ENCODE measurements around the gene IMMP2L. TPM values are rescaled to one million over a fixed set of nuclear protein-coding genes. Genes with fewer than 3 reads are reported as not detected.
"Not testable (repeated sequence)": the region's sequence is repeated elsewhere in the genome, so short reads cannot be mapped to it uniquely, and the experiment has no call there.

The IMMP2L gene
- total RNA-seq, 1 donor = 19.9 TPM

DNA sequence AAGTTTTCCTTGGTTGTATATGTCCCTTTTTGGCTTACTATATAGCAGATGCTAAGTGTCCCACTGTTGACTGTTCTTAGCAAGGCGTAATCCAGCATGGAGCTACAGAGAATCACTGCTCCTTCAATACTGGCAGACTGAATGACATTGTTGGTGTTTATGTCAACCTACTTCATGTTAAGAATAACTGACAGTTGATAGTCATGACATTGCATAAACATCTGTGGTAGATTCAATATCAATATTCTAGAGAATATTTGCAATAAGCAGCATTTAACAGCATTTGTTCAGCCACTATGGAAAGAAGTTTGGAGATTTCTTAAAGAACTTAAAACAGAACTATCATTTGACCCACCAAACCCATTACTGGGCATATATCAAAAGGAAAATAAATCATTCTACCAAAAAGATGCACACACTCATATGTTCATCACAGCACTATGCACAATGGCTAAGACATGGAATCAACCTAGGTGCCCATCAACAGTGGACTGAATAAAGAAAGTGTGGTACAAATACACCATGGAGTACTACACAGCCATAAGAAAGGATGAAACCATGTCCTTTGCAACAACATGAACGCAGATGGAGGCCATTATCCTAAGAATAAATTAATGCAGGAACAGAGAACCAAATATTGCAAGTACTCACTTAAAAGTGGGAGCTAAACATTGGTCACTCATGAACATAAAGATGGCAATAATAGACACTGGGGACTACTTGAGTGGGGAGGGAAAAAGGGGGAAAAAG lies 88.7 kb downstream of the IMMP2L start:
- Histone ChIP-seq H3K27ac (ENCODE audit: low read depth, low read length) (no peak overlapping the region), H3K4me3 (ENCODE audit: insufficient read depth, low read length) (no peak overlapping the region), H3K79me2 (ENCODE audit: insufficient read depth, low read length) (no peaks in the 10 kb centered on the region), H3K4me1 (ENCODE audit: insufficient read depth, low read length) (no peaks in the 10 kb centered on the region), H3K9me3 (ENCODE audit: low read depth, low read length) (peaks cover 2% of the 10 kb centered on the region), H3K36me3 (ENCODE audit: insufficient read depth, low read length) (no peaks in the 10 kb centered on the region), H3K27me3 (ENCODE audit: insufficient read depth, low read length) (no peaks in the 10 kb centered on the region), H3K4me2 (ENCODE audit: insufficient read depth, low read length) (no peak overlapping the region), H4K20me1 (ENCODE audit: insufficient read depth, low read length) (no peaks in the 10 kb centered on the region), H2AFZ (ENCODE audit: low read length) (no peak overlapping the region)
- DNase-seq (ENCODE audit: insufficient read length, low spot score, missing footprints) = no peak
- no peak for TF ChIP-seq CTCF (IDR thresholded peaks at IDR 0.05; ENCODE audit: extremely low read depth, low read depth, low read length)

DNA sequence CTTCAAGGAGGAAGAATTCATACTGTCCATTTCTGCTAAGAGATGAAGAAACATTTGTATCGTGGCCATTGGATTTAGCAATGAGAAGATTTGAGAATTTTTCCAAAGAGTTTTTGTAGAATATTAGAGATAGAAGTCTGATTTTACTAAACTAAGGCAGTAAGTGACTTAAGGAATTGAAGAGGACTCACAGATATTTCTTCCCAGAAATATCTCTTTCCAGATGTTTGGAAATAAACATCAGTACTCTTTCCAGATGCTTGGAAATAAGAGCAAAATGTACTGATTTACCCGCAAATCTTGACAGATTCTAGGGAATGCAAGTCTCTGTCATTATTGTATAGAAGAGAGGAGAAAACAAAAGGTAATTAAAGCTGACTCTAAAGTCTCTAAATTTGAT lies 91.3 kb downstream of the IMMP2L start:
- no peak overlapping the region for H3K4me3 ChIP-seq (ENCODE audit: insufficient read depth, low read length)
- no peak overlapping the region for H3K4me2 ChIP-seq (ENCODE audit: insufficient read depth, low read length)
- no peak overlapping the region for H3K27ac ChIP-seq (ENCODE audit: low read depth, low read length)
- no peaks in the 10 kb centered on the region for H3K4me1 ChIP-seq (ENCODE audit: insufficient read depth, low read length)
- no peak overlapping the region for H2AFZ ChIP-seq (ENCODE audit: low read length)
- no peaks in the 10 kb centered on the region for H3K36me3 ChIP-seq (ENCODE audit: insufficient read depth, low read length)
- no peak for DNase-seq (ENCODE audit: insufficient read length, low spot score, missing footprints)
- H4K20me1 ChIP-seq (ENCODE audit: insufficient read depth, low read length) = no peaks in the 10 kb centered on the region
- H3K79me2 ChIP-seq (ENCODE audit: insufficient read depth, low read length) = no peaks in the 10 kb centered on the region
- no peak for TF ChIP-seq CTCF (IDR thresholded peaks at IDR 0.05; ENCODE audit: extremely low read depth, low read depth, low read length)
- no peaks in the 10 kb centered on the region for H3K27me3 ChIP-seq (ENCODE audit: insufficient read depth, low read length)
- peaks cover 2% of the 10 kb centered on the region for H3K9me3 ChIP-seq (ENCODE audit: low read depth, low read length)

DNA sequence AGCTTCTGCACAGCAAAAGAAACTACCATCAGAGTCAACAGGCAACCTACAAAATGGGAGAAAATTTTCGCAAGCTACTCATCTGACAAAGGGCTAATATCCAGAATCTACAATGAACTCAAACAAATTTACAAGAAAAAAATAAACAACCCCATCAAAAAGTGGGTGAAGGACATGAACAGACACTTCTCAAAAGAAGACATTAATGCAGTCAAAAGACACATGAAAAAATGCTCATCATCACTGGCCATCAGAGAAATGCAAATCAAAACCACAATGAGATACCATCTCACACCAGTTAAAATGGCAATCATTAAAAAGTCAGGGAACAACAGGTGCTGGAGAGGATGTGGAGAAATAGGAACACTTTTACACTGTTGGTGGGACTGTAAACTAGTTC lies 92.4 kb downstream of the IMMP2L start:
- not testable (repeated sequence) for H3K4me2 ChIP-seq (ENCODE audit: insufficient read depth, low read length); H3K4me3 ChIP-seq (ENCODE audit: insufficient read depth, low read length); H3K79me2 ChIP-seq (ENCODE audit: insufficient read depth, low read length); H3K27me3 ChIP-seq (ENCODE audit: insufficient read depth, low read length); DNase-seq (ENCODE audit: insufficient read length, low spot score, missing footprints); H4K20me1 ChIP-seq (ENCODE audit: insufficient read depth, low read length); H3K9me3 ChIP-seq (ENCODE audit: low read depth, low read length); H3K36me3 ChIP-seq (ENCODE audit: insufficient read depth, low read length); H2AFZ ChIP-seq (ENCODE audit: low read length); H3K27ac ChIP-seq (ENCODE audit: low read depth, low read length); H3K4me1 ChIP-seq (ENCODE audit: insufficient read depth, low read length)

- H3K79me2 ChIP-seq (ENCODE audit: insufficient read depth, low read length); H3K27ac ChIP-seq (ENCODE audit: low read depth, low read length); H3K36me3 ChIP-seq (ENCODE audit: insufficient read depth, low read length); H3K4me1 ChIP-seq (ENCODE audit: insufficient read depth, low read length); H3K4me2 ChIP-seq (ENCODE audit: insufficient read depth, low read length); H2AFZ ChIP-seq (ENCODE audit: low read length); H3K27me3 ChIP-seq (ENCODE audit: insufficient read depth, low read length); DNase-seq (ENCODE audit: insufficient read length, low spot score, missing footprints); H3K4me3 ChIP-seq (ENCODE audit: insufficient read depth, low read length); H4K20me1 ChIP-seq (ENCODE audit: insufficient read depth, low read length); H3K9me3 ChIP-seq (ENCODE audit: low read depth, low read length): not testable (repeated sequence)
Measured at GRCh38 chr7:111465774-111466173, 96.5 kb downstream of the IMMP2L start.

DNA sequence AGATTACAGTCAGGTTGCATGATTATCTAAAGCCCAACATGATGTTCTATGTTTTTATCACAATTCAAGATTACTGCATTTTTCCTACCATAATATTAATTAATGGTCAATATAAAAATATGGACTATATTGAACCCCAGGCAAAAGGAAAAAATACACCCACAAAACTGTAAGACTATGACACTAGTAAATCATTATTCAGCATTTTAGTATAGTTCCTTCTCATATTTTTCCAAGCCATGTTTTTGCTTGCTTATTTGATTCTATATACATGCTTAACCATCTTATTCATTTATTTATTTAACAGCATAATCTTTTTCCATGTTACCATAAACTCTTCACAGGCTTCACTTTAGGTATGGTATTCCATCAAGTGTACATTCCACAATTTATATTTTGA lies 101.6 kb downstream of the IMMP2L start:
- TF ChIP-seq CTCF (IDR thresholded peaks at IDR 0.05; ENCODE audit: extremely low read depth, low read depth, low read length) = no peak
- no peaks in the 10 kb centered on the region for H3K4me1 ChIP-seq (ENCODE audit: insufficient read depth, low read length)
- no peak for DNase-seq (ENCODE audit: insufficient read length, low spot score, missing footprints)
- no peak overlapping the region for H3K4me3 ChIP-seq (ENCODE audit: insufficient read depth, low read length)
- H4K20me1 ChIP-seq (ENCODE audit: insufficient read depth, low read length) = no peaks in the 10 kb centered on the region
- H3K36me3 ChIP-seq (ENCODE audit: insufficient read depth, low read length) = no peaks in the 10 kb centered on the region
- no peaks in the 10 kb centered on the region for H3K79me2 ChIP-seq (ENCODE audit: insufficient read depth, low read length)
- no peak overlapping the region for H3K27ac ChIP-seq (ENCODE audit: low read depth, low read length)
- no peak overlapping the region for H2AFZ ChIP-seq (ENCODE audit: low read length)
- no peaks in the 10 kb centered on the region for H3K27me3 ChIP-seq (ENCODE audit: insufficient read depth, low read length)
- no peak overlapping the region for H3K4me2 ChIP-seq (ENCODE audit: insufficient read depth, low read length)
- no peaks in the 10 kb centered on the region for H3K9me3 ChIP-seq (ENCODE audit: low read depth, low read length)

Measured in osteoblast (primary cell).